Upper lobe of left lung (tissue), 6 donors: ENCODE data around the gene CUEDC2. TPM values are rescaled to one million over a fixed set of nuclear protein-coding genes. Genes with fewer than 3 reads are reported as not detected.
A peak's percentile ranks its signal among the peaks of the same experiment; 100 is the strongest.

Experiments
- ATAC-seq, 2 donors: fragments of 200-7000 bp; cut with Tn5 transposase; one replicate each; pipeline ENCODE4 v1.9.1; 2022; ENCODE audit warnings: mild to moderate bottlenecking in 2 of 2, moderate library complexity in 2 of 2; ENCODE audit not compliant: low FRiP score in 2 of 2
- DNase-seq, 2 donors: peaks; one replicate each; pipeline ENCODE4 v3.0.0-alpha.2; 2019 to 2020
- H3K27ac ChIP-seq, 4 donors: fragments of 200-600 bp; sonication (generic); one replicate each; pipeline ENCODE4 v1.5.1; 2016 to 2019
- H3K27me3 ChIP-seq, 4 donors: fragments of 200-600 bp; sonication (generic); one replicate each; pipeline ENCODE4 v1.5.1; 2017 to 2019
- H3K36me3 ChIP-seq, 4 donors: fragments of 200-600 bp; sonication (generic); one replicate each; pipeline ENCODE4 v1.5.1; 2016 to 2019
- H3K4me1 ChIP-seq, 4 donors: fragments of 200-600 bp; sonication (generic); one replicate each; pipeline ENCODE4 v1.5.1; 2018 to 2019
- H3K4me3 ChIP-seq, 4 donors: fragments of 200-600 bp; sonication (generic); one replicate each; pipeline ENCODE4 v1.5.1; 2017 to 2019; ENCODE audit warnings: mild to moderate bottlenecking in 2 of 4, moderate library complexity in 1 of 4
- H3K9me3 ChIP-seq, 4 donors: fragments of 200-600 bp; sonication (generic); one replicate each; pipeline ENCODE4 v1.5.1; 2018 to 2019
- CTCF ChIP-seq, 6 experiments: fragments of 450-650 bp in 4 of 6; fragments of 200-600 bp in 2 of 6; sonication (generic) in 2 of 6; IDR thresholded peaks; one replicate each; pipeline ENCODE4 v1.5.1; 2016 to 2019; ENCODE audit warnings: antibody characterized with exemption in 6 of 6
- EP300 ChIP-seq, 4 donors: sonication (generic); formaldehyde crosslinking; IDR thresholded peaks; one replicate each; pipeline ENCODE4 v1.5.1; 2017; ENCODE audit warnings: antibody characterized with exemption in 4 of 4, control low read depth in 2 of 4
- POLR2A ChIP-seq, 4 donors: fragments of 450-650 bp; IDR thresholded peaks; one replicate each; pipeline ENCODE4 v1.5.1; 2016 to 2017; ENCODE audit warnings: antibody characterized with exemption in 4 of 4, mild to moderate bottlenecking in 2 of 4
- POLR2AphosphoS5 ChIP-seq, 2 donors: sonication (generic); formaldehyde crosslinking; IDR thresholded peaks; one replicate each; pipeline ENCODE4 v1.5.1; 2017; ENCODE audit warnings: antibody characterized with exemption in 2 of 2
- WGBS, 2 donors: methylation state at CpG; one replicate each; pipeline ENCODE4 v1.1.5; 2017 to 2018; 5-methylcytosine and 5-hydroxymethylcytosine counted together
- total RNA-seq, 6 donors: library from RNA; depleted of rRNA in 4 of 6; stranded (reverse); fragments of >200 nt in 4 of 6; gene quantifications; one replicate each; pipeline versions ENCODE4 v1.1.0 to v1.2.1, GENCODE V29; 2016 to 2021
- donor health status: DM: no; HTN: no; CAD: no; lungs with moderate emphysema.
- donor health status: DM: no; HTN: yes; CAD: no; lungs with severe emphysema.

The CUEDC2 gene
- total RNA-seq, 6 donors from 2014 or later = 33.1 to 67.1 (median 46.5) TPM

GRCh38 chr10:102394801-102395399 lies 37.5 kb downstream of the CUEDC2 start:
- peaks cover 0 to 21% (median 17%) of the 10 kb centered on the region in 4 donors for H3K36me3 ChIP-seq
- DNase-seq (peak; percentile 37 to 87), ATAC-seq (peak; percentile 0)
- peaks cover 42 to 56% (median 48%) of the 10 kb centered on the region in 4 donors for H3K4me1 ChIP-seq
- peak overlapping the region; percentile 61 to 82 (median 68) for H3K4me3 ChIP-seq
- no peaks in the 10 kb centered on the region for H3K9me3 ChIP-seq
- H3K27ac ChIP-seq = peak overlapping the region; percentile 94 to 97 (median 96)
- no peak for TF ChIP-seq POLR2AphosphoS5 (IDR thresholded peaks at IDR 0.05)
- TF ChIP-seq EP300 (IDR thresholded peaks at IDR 0.05) = no peak
- TF ChIP-seq POLR2A (IDR thresholded peaks at IDR 0.05) = no peak
- no peak for TF ChIP-seq CTCF (IDR thresholded peaks at IDR 0.05)
- WGBS, 2 donors = 0% methylated on average over 3 to 35 of the region's 35 CpGs
- no peaks in the 10 kb centered on the region for H3K27me3 ChIP-seq

- peak; percentile 93 to 95 for ATAC-seq
- H3K4me3 ChIP-seq = peak overlapping the region; percentile 61 to 82 (median 68)
- TF ChIP-seq POLR2AphosphoS5 (IDR thresholded peaks at IDR 0.05) (peak; percentile 93), EP300 (IDR thresholded peaks at IDR 0.05) (peak in 3 of 4 donors; percentile 60 to 82 (median 79)), POLR2A (IDR thresholded peaks at IDR 0.05) (peak; percentile 62 to 96 (median 82)), CTCF (IDR thresholded peaks at IDR 0.05) (peak in 5 of 6 experiments; percentile 20 to 98 (median 97))
- no peaks in the 10 kb centered on the region for H3K27me3 ChIP-seq
- H3K36me3 ChIP-seq = peaks cover 0 to 19% (median 16%) of the 10 kb centered on the region in 4 donors
- peaks cover 39 to 50% (median 43%) of the 10 kb centered on the region in 4 donors for H3K4me1 ChIP-seq
- WGBS, 2 donors = 0% methylated on average over 36 of the region's 71 CpGs; no CpG with 5 or more reads in 1 of the 2 donors
- peak overlapping the region; percentile 94 to 97 (median 96) for H3K27ac ChIP-seq
- peak; percentile 95 to 98 for DNase-seq
- no peaks in the 10 kb centered on the region for H3K9me3 ChIP-seq
Observed at GRCh38 chr10:102394079-102394800, 38.1 kb downstream of the CUEDC2 start.

GRCh38 chr10:102393411-102394078 lies 38.8 kb downstream of the CUEDC2 start:
- DNase-seq (no peak), ATAC-seq (no peak)
- Histone ChIP-seq H3K36me3 (peaks cover 0 to 16% (median 16%) of the 10 kb centered on the region in 4 donors), H3K9me3 (no peaks in the 10 kb centered on the region), H3K27me3 (no peaks in the 10 kb centered on the region), H3K4me3 (peak overlapping the region; percentile 61 to 82 (median 68)), H3K4me1 (peaks cover 32 to 43% (median 36%) of the 10 kb centered on the region in 4 donors), H3K27ac (peak overlapping the region; percentile 94 to 97 (median 96))
- TF ChIP-seq POLR2A (IDR thresholded peaks at IDR 0.05) (no peak), CTCF (IDR thresholded peaks at IDR 0.05) (peak in 2 of 6 experiments; percentile 95 to 96), POLR2AphosphoS5 (IDR thresholded peaks at IDR 0.05) (no peak), EP300 (IDR thresholded peaks at IDR 0.05) (no peak)
- WGBS, 2 donors = 34 to 35% methylated on average over 29 to 30 of the region's 30 CpGs

DNA sequence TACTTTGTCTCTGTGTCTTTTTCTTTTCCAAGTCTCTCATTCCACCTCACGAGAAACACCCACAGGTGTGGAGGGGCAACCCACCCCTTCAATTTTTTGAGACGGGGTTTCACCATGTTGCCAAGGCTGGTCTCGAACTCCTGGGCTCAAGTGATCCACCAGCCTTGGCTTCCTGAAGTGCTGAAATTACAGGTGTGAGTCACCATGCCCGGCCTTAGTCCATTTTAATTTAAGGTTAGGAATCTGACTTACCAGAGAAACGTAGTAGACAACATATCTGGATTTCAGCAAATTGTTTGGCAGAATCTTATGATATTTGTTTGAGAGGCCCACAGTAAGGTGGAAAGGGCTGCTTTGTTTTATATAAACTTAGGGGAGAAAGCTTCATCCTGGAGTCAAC lies 40.1 kb downstream of the CUEDC2 start:
- Histone ChIP-seq H3K27me3 (no peaks in the 10 kb centered on the region), H3K4me1 (peaks cover 22 to 31% (median 28%) of the 10 kb centered on the region in 4 donors), H3K36me3 (peaks cover 0 to 4% (median 3%) of the 10 kb centered on the region in 4 donors), H3K4me3 (no peak overlapping the region), H3K27ac (no peak overlapping the region), H3K9me3 (no peaks in the 10 kb centered on the region)
- ATAC-seq (no peak), DNase-seq (no peak)
- WGBS, 2 donors = 82 to 83% methylated on average over 5 of the region's 5 CpGs
- TF ChIP-seq EP300 (IDR thresholded peaks at IDR 0.05) (no peak), POLR2AphosphoS5 (IDR thresholded peaks at IDR 0.05) (no peak), POLR2A (IDR thresholded peaks at IDR 0.05) (no peak), CTCF (IDR thresholded peaks at IDR 0.05) (no peak)
